H1 (cell line): Measurements from ENCODE around the gene PHLPP1. TPM values are rescaled to one million over a fixed set of nuclear protein-coding genes. Genes with fewer than 3 reads are reported as not detected.

Experiments
- CBX5 ChIP-seq: fragments of 300-800, 300-1000 bp; sonication (generic); IDR thresholded peaks from 2 replicates; pipeline ENCODE4 v1.7.1; 2016; ENCODE audit warnings: antibody characterized with exemption, low read length, low read depth
- CREB1 ChIP-seq: IDR thresholded peaks from 2 replicates; pipeline ENCODE4 v1.6.1; 2012; ENCODE audit warnings: inconsistent platforms
- EGR1 ChIP-seq: IDR thresholded peaks from 2 replicates; pipeline ENCODE4 v1.6.1; 2011; ENCODE audit warnings: low read depth, low read length, borderline replicate concordance
- KDM1A ChIP-seq: fragments of 200-600, 300-600 bp; sonication (generic); IDR thresholded peaks from 2 replicates; pipeline ENCODE4 v1.7.1; 2016; ENCODE audit warnings: mild to moderate bottlenecking, low read length, borderline replicate concordance
- KDM4A ChIP-seq: IDR thresholded peaks from one replicate; pipeline ENCODE4 v1.7.1; 2012; ENCODE audit warnings: low read depth, mild to moderate bottlenecking, moderate library complexity, low read length, inconsistent platforms; ENCODE audit not compliant: severe bottlenecking
- MAX ChIP-seq: IDR thresholded peaks from 2 replicates; pipeline ENCODE4 v1.6.1; 2012; ENCODE audit warnings: inconsistent platforms
- NANOG ChIP-seq: IDR thresholded peaks from 2 replicates; pipeline ENCODE4 v1.6.1; 2011; ENCODE audit warnings: low read length, low read depth, mild to moderate bottlenecking, inconsistent platforms; ENCODE audit not compliant: insufficient read depth, poor library complexity, severe bottlenecking
- POU5F1 ChIP-seq: IDR thresholded peaks from 2 replicates; pipeline ENCODE4 v1.6.1; 2011; ENCODE audit warnings: low read depth, mild to moderate bottlenecking, low read length, moderate library complexity
- RAD21 ChIP-seq, 2 experiments: IDR thresholded peaks in 1 of 2; conservative IDR thresholded peaks in 1 of 2; 2 replicates each; pipeline ENCODE4 v1.6.1; 2011; ENCODE audit warnings: low read depth in 2 of 2, low read length in 2 of 2, improper control_type of control experiment in 1 of 2, inconsistent platforms in 1 of 2, mild to moderate bottlenecking in 1 of 2, moderate library complexity in 1 of 2
- RFX5 ChIP-seq: IDR thresholded peaks from 2 replicates; pipeline ENCODE4 v1.6.1; 2011; ENCODE audit warnings: low read depth, low read length, improper control_type of control experiment, borderline replicate concordance
- RNF2 ChIP-seq: fragments of 200-900, 300-1000 bp; sonication (generic); IDR thresholded peaks from 2 replicates; pipeline ENCODE4 v1.7.1; 2016; ENCODE audit warnings: borderline replicate concordance, low read depth, mild to moderate bottlenecking, antibody characterized with exemption, low read length; ENCODE audit not compliant: poor library complexity, severe bottlenecking; ENCODE audit errors: missing control alignments
- polyA plus RNA-seq, 7 experiments: library from polyadenylated mRNA; depleted of rRNA in 3 of 7; stranded (reverse) in 5 of 7; unstranded in 2 of 7; fragments of >200 nt in 5 of 7; fragments of 200-250 nt in 2 of 7; gene quantifications; 1 replicate in 5 of 7; 2 replicates in 1 of 7; 4 replicates in 1 of 7; pipeline versions ENCODE4 v1.2.1 to v1.2.3, GENCODE V29; 2011 to 2013; ENCODE audit warnings: missing spikeins in 2 of 7, mixed read lengths in 2 of 7
- total RNA-seq: library from RNA; stranded (reverse); fragmentation: NEBNext Ultra II Directional; extraction: Animal tissue kit (Norgen Biotek cat#: 25700); gene quantifications from 2 replicates; pipeline ENCODE4 v1.2.1, GENCODE V29; 2021

Gene PHLPP1
- total and polyA plus RNA-seq, 2 of the 8 experiments (the other 6 are each of a cell fraction or from before 2014, with no cell fraction given): 28.0 to 66.3 TPM

- TF ChIP-seq RAD21 (IDR thresholded peaks at IDR 0.05 in 1 of 2, conservative IDR thresholded peaks at IDR 0.05 in 1 of 2; ENCODE audit: low read depth in 2 of 2, low read length in 2 of 2): peak; percentile 89 to 93
- no peak for TF ChIP-seq CBX5
- TF ChIP-seq KDM4A: no peak
- TF ChIP-seq RNF2: no peak
- no peak for TF ChIP-seq EGR1
- TF ChIP-seq POU5F1: no peak
- no peak for TF ChIP-seq MAX
- TF ChIP-seq KDM1A: no peak
- TF ChIP-seq NANOG: no peak
- peak; percentile 44; the same call in 1 of the 2 replicates for TF ChIP-seq CREB1
- TF ChIP-seq RFX5: no peak
Observed at GRCh38 chr18:63016270-63016669, 300.9 kb downstream of the PHLPP1 start (continued).
